Measurements from ENCODE around the gene ITPR1.

- TF ChIP-seq POLR2AphosphoS5 (IDR thresholded peaks at IDR 0.05; ENCODE audit: low read depth) (no peak), CTCF (conservative IDR thresholded peaks at IDR 0.05; ENCODE audit: low read depth in 2 of 2) (no peak), REST (IDR thresholded peaks at IDR 0.05; ENCODE audit: unreplicated experiment) (no peak)
Observed at GRCh38 chr3:4565809-4566501, 72.8 kb downstream of the ITPR1 start.

Data from GM23338 (cell line).